GM12801 (cell line): ENCODE data around the gene TBC1D2.

ENCODE experiments used
- TF ChIP-seq, protein P1 (sequence below): IDR thresholded peaks from one replicate; pipeline ENCODE4 v1.5.1; 2011; ENCODE audit warnings: control low read depth; ENCODE audit not compliant: insufficient read length; ENCODE audit errors: extremely low read depth

Gene TBC1D2

GRCh38 chr9:98210435-98210834, 45.0 kb downstream of the TBC1D2 start:
- TF ChIP-seq, protein P1, sequence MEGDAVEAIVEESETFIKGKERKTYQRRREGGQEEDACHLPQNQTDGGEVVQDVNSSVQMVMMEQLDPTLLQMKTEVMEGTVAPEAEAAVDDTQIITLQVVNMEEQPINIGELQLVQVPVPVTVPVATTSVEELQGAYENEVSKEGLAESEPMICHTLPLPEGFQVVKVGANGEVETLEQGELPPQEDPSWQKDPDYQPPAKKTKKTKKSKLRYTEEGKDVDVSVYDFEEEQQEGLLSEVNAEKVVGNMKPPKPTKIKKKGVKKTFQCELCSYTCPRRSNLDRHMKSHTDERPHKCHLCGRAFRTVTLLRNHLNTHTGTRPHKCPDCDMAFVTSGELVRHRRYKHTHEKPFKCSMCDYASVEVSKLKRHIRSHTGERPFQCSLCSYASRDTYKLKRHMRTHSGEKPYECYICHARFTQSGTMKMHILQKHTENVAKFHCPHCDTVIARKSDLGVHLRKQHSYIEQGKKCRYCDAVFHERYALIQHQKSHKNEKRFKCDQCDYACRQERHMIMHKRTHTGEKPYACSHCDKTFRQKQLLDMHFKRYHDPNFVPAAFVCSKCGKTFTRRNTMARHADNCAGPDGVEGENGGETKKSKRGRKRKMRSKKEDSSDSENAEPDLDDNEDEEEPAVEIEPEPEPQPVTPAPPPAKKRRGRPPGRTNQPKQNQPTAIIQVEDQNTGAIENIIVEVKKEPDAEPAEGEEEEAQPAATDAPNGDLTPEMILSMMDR: no peak

GRCh38 chr9:98209530-98209929, 45.9 kb downstream of the TBC1D2 start:
- TF ChIP-seq, protein P1: no peak

DNA sequence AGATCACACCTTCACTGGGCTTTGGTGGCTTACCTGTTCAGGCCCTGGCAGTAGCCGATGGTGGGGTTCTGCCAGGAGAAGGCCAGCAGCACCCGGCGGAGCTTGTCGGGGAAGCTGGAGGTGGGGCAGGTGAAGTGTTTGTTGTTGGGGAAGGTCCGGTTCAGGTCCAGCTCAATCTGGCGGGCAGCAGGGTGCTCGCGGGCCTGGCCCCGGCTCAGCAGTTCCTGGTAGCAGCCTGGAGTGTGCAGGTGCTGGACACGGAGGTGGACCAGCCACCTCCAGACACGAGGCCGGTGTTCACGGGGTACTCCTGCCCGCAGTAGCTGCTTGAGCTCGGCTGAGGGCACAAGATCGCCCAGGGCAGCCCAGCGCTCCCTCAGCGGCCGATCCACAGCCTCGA, 46.8 kb downstream of the TBC1D2 start:
- TF ChIP-seq, protein P1: no peak

DNA sequence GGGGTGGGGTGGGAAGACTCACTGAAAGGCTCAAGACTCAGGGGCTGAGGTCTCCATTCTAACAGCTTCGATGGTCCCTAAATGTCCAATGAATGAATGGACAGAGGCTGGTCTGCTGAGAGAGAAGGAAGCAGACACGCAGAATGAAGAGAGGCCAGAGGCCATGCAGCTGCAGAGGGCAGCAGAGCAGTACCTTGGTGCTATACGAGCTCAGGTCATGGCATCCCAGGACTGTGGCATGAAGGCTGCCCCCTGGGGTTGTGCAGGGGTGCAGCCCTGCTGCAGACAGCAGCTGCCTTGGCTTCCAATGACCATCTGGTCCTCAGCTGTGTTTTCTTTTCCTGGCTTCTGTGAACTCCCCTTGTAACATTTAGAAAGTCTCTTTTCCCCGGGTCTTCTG, 47.8 kb downstream of the TBC1D2 start:
- TF ChIP-seq, protein P1: no peak

- TF ChIP-seq, protein P1: no peak
Observed at GRCh38 chr9:98206754-98207153, 48.7 kb downstream of the TBC1D2 start.

DNA sequence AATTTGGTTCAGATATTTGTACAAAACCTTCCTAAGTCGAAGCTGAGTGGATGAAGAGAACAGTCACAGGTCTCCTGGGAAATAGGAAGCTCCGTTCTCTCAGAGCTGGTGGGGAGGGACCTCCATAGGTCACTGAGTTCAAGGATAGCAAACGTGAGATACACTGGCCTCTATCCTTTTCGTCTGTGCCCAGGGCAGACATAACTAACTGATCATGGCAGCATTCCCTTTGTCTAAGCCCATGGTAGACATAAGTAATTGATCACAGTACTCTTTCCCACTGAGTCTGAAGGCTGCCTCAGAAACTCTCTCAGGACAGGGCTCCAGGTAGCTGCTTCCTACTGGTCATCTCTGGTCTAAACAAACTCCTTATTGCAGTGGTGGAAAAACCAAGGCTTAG, 50.8 kb downstream of the TBC1D2 start:
- TF ChIP-seq, protein P1: no peak

GRCh38 chr9:98203153-98203552, 52.3 kb downstream of the TBC1D2 start:
- TF ChIP-seq, protein P1: no peak

GRCh38 chr9:98202252-98202651, 53.2 kb downstream of the TBC1D2 start:
- TF ChIP-seq, protein P1: no peak
